ENCODE results near the gene ZNF12.

The ZNF12 gene

GRCh38 chr7:6654113-6654841, 52.5 kb downstream of the ZNF12 start:
- CTCF ChIA-PET, result no interaction called here
- no peak for DNase-seq (ENCODE audit: extremely low spot score)
- TF ChIP-seq LEF1 (IDR thresholded peaks at IDR 0.05; ENCODE audit: borderline replicate concordance), result no peak
- no peak for TF ChIP-seq FOXM1 (IDR thresholded peaks at IDR 0.05; ENCODE audit: borderline replicate concordance)
- no peak for TF ChIP-seq L3MBTL2 (conservative IDR thresholded peaks at IDR 0.05)
- no peak for TF ChIP-seq ARNT (IDR thresholded peaks at IDR 0.05)
- TF ChIP-seq PKNOX1 (IDR thresholded peaks at IDR 0.05), result no peak
- TF ChIP-seq BHLHE40 (IDR thresholded peaks at IDR 0.05; ENCODE audit: borderline replicate concordance), result no peak
- no peak for TF ChIP-seq TARDBP (IDR thresholded peaks at IDR 0.05)
- TF ChIP-seq FOXK2 (IDR thresholded peaks at IDR 0.05), result no peak
- no peak for TF ChIP-seq FOXA1 (IDR thresholded peaks at IDR 0.05)
- TF ChIP-seq SUZ12 (IDR thresholded peaks at IDR 0.05), result no peak
- no peak for TF ChIP-seq HDGF (IDR thresholded peaks at IDR 0.05; ENCODE audit: borderline replicate concordance)
- no peak for TF ChIP-seq ELF4 (IDR thresholded peaks at IDR 0.05)
- TF ChIP-seq ZNF384 (IDR thresholded peaks at IDR 0.05), result no peak
- no peak for TF ChIP-seq NFRKB (IDR thresholded peaks at IDR 0.05)
- no peak for TF ChIP-seq CTBP1 (IDR thresholded peaks at IDR 0.05; ENCODE audit: borderline replicate concordance)
- POLR2A ChIA-PET, result no interaction called here

- ChIA-PET POLR2A (no interaction called here), CTCF (no interaction called here)
- no peak for TF ChIP-seq L3MBTL2 (conservative IDR thresholded peaks at IDR 0.05)
- TF ChIP-seq FOXK2 (IDR thresholded peaks at IDR 0.05), result no peak
- no peak for TF ChIP-seq ARNT (IDR thresholded peaks at IDR 0.05)
- TF ChIP-seq LEF1 (IDR thresholded peaks at IDR 0.05; ENCODE audit: borderline replicate concordance), result no peak
- TF ChIP-seq CTBP1 (IDR thresholded peaks at IDR 0.05; ENCODE audit: borderline replicate concordance), result no peak
- no peak for TF ChIP-seq TARDBP (IDR thresholded peaks at IDR 0.05)
- no peak for TF ChIP-seq PKNOX1 (IDR thresholded peaks at IDR 0.05)
- TF ChIP-seq BHLHE40 (IDR thresholded peaks at IDR 0.05; ENCODE audit: borderline replicate concordance), result no peak
- TF ChIP-seq HDGF (IDR thresholded peaks at IDR 0.05; ENCODE audit: borderline replicate concordance), result no peak
- no peak for TF ChIP-seq ELF4 (IDR thresholded peaks at IDR 0.05)
- TF ChIP-seq SUZ12 (IDR thresholded peaks at IDR 0.05), result no peak
- no peak for TF ChIP-seq FOXM1 (IDR thresholded peaks at IDR 0.05; ENCODE audit: borderline replicate concordance)
- DNase-seq (ENCODE audit: extremely low spot score), result no peak
These were observed 53.4 kb downstream of the ZNF12 start for GRCh38 chr7:6653071-6654003.

- TF ChIP-seq FOXA1 (IDR thresholded peaks at IDR 0.05), result no peak
- no peak for TF ChIP-seq CTBP1 (IDR thresholded peaks at IDR 0.05; ENCODE audit: borderline replicate concordance)
- no peak for TF ChIP-seq BHLHE40 (IDR thresholded peaks at IDR 0.05; ENCODE audit: borderline replicate concordance)
- no peak for TF ChIP-seq ZNF384 (IDR thresholded peaks at IDR 0.05)
- TF ChIP-seq TARDBP (IDR thresholded peaks at IDR 0.05), result no peak
- TF ChIP-seq LEF1 (IDR thresholded peaks at IDR 0.05; ENCODE audit: borderline replicate concordance), result no peak
- no peak for TF ChIP-seq PKNOX1 (IDR thresholded peaks at IDR 0.05)
- no peak for TF ChIP-seq FOXK2 (IDR thresholded peaks at IDR 0.05)
- POLR2A ChIA-PET, result no interaction called here
- CTCF ChIA-PET, result no interaction called here
- DNase-seq (ENCODE audit: extremely low spot score), result no peak
These were observed 54.2 kb downstream of the ZNF12 start for GRCh38 chr7:6652446-6653011.

- CTCF ChIA-PET, result no interaction called here
- DNase-seq (ENCODE audit: extremely low spot score), result no peak
- TF ChIP-seq FOXK2 (IDR thresholded peaks at IDR 0.05), result no peak
- no peak for TF ChIP-seq FOXA1 (IDR thresholded peaks at IDR 0.05)
- no peak for TF ChIP-seq SP1 (IDR thresholded peaks at IDR 0.05)
- no peak for TF ChIP-seq ELF4 (IDR thresholded peaks at IDR 0.05)
- TF ChIP-seq LEF1 (IDR thresholded peaks at IDR 0.05; ENCODE audit: borderline replicate concordance), result no peak
- no peak for TF ChIP-seq CTBP1 (IDR thresholded peaks at IDR 0.05; ENCODE audit: borderline replicate concordance)
- no peak for TF ChIP-seq ARNT (IDR thresholded peaks at IDR 0.05)
- TF ChIP-seq TARDBP (IDR thresholded peaks at IDR 0.05), result no peak
- TF ChIP-seq L3MBTL2 (conservative IDR thresholded peaks at IDR 0.05), result no peak
- no peak for TF ChIP-seq PKNOX1 (IDR thresholded peaks at IDR 0.05)
- TF ChIP-seq SUZ12 (IDR thresholded peaks at IDR 0.05), result no peak
- TF ChIP-seq HDGF (IDR thresholded peaks at IDR 0.05; ENCODE audit: borderline replicate concordance), result no peak
- no peak for TF ChIP-seq NFRKB (IDR thresholded peaks at IDR 0.05)
- no peak for TF ChIP-seq FOXM1 (IDR thresholded peaks at IDR 0.05; ENCODE audit: borderline replicate concordance)
- TF ChIP-seq ZNF384 (IDR thresholded peaks at IDR 0.05), result no peak
- no peak for TF ChIP-seq BHLHE40 (IDR thresholded peaks at IDR 0.05; ENCODE audit: borderline replicate concordance)
- POLR2A ChIA-PET, result no interaction called here
These were observed 54.8 kb downstream of the ZNF12 start for GRCh38 chr7:6651851-6652445.
